NCI-H460 (cell line): ENCODE measurements around the gene COL6A1. TPM values are rescaled to one million over a fixed set of nuclear protein-coding genes. Genes with fewer than 3 reads are reported as not detected.

Experiments used
- DNase-seq: peaks from one replicate; pipeline ENCODE4 v3.0.0-alpha.2; 2016; ENCODE audit warnings: low read depth; ENCODE audit errors: extremely low read depth
- total RNA-seq: library from RNA; depleted of rRNA; stranded (reverse); fragments of >200 nt; shearing (Covaris generic); gene quantifications from 2 replicates; pipeline ENCODE4 v1.2.3, GENCODE V29; 2014

Gene COL6A1
- total RNA-seq, 1 experiment from 2014 or later, result 41.9 TPM

DNA sequence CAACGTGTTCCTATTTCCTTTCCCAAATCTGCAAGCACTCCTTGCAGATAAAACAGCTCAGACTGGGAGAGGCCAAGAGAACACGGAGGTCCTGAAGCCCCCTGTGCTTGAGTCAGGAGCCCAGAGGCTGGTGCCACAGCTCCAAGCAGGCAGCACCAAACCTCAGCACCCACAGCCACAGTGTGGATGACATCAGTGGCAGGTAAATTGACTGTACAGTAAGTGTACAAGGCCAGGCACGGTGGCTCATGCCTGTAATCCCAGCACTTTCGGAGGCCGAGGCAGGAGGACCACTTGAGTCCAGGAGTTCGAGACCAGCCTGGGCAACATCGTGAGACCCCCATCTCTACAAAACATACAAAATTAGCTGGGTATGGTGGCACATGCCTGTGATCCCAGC is 1.9 kb upstream of the COL6A1 start:
- DNase-seq, result no peak

DNA sequence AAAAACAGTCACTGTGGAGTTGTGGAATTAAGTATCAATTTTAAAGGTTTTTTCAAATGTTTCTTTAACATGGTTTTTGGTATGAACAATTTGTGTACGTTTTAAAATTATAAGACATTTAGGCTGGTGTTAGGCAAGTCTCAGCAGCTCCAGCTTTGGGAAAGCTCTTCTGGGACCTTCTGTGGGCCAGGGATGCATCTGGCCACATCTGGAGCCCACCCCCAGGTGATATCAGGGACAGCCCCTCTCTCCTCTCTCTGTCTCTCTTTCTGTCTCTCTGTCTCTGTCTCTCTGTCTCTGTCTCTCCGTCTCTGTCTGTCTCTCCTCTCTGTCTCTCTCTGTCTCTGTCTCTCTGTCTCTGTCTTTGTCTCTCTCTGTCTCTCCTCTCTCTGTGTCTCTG is 1.3 kb upstream of the COL6A1 start:
- no peak for DNase-seq

DNA sequence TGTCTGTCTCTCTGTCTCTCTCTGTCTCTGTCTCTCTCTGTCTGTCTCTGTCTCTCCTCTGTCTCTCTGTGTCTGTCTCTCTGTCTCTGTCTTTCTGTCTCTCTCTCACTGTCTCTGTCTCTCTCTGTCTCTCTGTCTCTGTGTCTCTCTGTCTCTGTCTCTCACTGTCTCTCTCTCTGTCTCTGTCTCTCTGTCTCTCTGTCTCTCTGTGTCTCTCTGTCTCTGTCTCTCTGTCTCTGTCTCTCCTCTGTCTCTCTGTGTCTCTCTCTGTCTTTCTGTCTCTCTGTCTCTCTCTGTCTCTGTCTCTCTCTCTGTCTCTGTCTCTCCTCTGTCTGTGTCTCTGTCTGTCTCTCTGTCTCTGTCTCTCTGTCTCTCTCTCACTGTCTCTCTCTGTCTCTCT is 873 bp upstream of the COL6A1 start:
- DNase-seq, result no peak

- DNase-seq, result no peak
These were observed 655 bp downstream of the COL6A1 start for GRCh38 chr21:45982092-45982757.

DNA sequence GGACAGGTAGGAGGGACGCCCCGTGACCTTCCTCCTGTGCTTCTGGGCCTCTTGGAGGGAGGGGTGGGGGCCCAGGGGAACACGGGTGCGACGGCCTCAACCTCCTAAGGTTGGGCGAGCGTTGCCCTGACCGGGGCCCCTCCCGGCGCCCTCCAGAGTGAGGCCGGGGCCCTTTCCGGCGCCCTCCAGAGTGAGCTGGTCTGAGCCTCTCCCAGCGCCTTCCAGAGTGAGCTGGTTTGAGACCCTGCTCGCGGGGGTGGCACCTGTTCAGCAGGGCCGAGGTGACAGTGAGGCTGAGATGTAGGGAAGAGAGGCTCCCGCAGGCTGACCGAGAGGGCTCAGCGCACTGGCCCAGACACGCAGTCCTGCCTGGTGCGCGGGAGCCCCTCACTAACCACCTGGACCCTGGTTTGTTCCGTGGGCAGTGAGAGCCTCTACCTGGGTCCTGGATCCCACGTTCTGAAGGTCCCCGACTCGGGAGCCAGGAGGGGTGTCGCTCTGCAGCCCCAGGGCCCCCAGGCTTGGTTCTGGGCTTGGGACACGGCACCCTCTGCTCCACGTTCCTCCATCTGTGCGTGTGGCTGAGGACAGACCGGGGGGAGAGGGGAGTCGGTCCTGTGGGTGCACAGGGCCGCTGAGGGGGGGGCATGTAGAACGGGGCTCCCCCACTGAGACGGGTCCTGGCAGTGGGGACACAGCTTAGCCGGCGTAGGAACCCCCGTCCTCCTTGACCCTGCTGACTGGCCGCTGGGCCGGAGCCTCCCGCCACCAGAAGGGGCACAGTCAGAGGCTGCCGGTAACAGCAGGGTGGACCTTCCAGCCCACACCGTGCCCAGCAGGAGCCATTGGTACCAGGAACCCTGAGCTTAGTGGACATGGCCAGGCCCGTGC is 1.4 kb downstream of the COL6A1 start:
- no peak for DNase-seq

DNA sequence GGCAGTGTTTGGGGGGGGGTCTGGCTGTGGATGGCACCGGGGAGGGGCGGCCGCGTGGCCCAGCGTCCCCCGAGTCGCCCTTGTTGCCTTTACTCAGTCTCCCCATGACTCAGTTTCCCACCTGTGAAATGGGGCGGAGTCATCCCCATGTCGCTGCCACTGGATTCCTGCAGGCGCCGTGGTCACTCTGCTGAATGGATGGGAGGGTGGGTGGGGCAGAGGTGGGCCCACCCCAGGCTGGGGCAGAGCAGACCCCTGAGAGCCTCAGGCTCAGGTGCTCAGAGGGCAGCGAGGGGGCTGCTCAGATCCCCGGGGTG is 2.0 kb downstream of the COL6A1 start:
- no peak for DNase-seq

- no peak for DNase-seq
These were observed 2.5 kb downstream of the COL6A1 start for GRCh38 chr21:45983981-45984551.

GRCh38 chr21:45984584-45985095 is 3.1 kb downstream of the COL6A1 start:
- DNase-seq, result no peak

DNA sequence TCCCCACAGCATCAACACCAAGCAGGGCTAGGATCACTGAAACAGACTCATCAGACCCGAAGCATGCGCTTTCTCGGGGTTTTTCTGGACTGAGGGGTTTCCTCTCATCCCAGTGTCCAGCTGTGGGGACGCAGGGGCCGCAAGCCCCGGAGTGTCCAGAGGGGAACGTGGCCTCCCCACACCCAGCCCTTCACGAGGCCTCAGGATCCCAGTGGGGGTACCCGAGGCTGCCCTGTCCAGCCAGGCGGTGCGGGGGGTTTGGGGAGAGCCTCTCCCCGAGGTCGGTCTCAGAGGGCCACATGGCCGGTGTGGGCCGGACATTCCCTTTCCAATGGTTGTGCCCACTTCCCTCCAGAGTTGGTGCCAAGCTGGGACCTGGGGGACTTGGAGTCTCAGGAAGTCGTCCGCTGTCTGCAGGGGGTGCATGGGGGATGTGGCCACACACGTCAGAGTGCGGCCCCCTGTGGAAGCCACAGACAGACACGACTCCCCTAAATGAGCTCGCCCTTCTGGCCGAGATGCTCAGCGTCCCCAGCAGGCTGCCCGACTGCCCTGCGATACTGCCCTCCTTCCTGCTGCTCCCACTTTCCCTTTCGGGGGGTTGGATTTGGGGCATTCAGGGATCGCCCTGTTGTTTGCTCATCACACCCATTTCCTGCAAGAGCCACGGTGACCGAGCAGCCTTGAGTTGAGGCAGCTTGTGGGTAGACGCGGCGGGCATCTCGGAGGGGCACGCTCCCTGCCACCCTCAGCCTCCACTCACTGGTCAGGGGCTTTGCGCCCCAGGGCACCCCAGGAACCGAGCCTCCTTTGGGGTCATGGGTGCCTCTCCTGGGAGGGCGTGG is 4.1 kb downstream of the COL6A1 start:
- DNase-seq, result no peak

DNA sequence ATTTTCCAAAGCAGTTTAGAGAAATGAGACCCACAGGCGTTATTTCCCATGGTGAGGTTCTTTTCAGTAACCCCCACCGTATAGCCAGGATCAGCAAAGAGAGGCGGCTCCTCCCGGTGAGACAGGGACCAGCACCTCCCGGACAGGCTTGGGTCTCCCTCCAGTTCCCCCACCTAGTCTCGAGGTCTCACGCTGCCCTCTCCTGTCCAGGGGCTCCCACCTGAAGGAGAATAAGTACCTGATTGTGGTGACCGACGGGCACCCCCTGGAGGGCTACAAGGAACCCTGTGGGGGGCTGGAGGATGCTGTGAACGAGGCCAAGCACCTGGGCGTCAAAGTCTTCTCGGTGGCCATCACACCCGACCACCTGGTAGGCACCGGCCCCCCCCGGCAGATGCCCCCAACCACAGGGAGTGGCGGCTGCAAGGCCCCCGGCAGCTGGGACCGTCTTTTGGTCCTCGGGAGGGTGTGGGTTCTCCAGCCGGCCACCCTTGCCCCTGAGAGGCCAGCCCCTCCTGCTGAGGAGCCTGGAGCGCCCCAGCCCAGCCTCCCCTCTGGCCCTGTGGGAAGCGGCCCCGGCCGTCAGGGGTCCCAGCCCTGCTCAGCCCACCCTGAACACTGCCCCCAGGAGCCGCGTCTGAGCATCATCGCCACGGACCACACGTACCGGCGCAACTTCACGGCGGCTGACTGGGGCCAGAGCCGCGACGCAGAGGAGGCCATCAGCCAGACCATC is 4.9 kb downstream of the COL6A1 start:
- DNase-seq, result no peak

DNA sequence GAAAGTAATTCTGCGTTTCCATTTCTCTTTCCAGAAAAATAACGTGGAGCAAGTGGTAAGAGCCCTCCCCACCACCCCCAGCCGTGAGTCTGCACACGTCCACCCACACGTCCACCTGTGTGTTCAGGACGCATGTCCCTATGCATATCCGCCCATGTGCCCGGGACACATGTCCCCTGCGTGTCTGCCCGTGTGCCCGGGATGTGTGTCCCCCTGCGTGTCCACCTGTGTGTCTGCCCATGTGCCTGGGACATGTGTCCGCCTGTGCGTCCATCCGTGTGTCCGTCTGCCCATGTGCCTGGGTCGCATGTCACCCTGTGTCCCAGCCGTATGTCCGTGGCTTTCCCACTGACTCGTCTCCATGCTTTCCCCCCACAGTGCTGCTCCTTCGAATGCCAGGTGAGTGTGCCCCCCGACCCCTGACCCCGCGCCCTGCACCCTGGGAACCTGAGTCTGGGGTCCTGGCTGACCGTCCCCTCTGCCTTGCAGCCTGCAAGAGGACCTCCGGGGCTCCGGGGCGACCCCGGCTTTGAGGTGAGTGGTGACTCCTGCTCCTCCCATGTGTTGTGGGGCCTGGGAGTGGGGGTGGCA is 5.6 kb downstream of the COL6A1 start:
- DNase-seq, result no peak

GRCh38 chr21:45988366-45989347 is 7.1 kb downstream of the COL6A1 start:
- DNase-seq, result no peak

- no peak for DNase-seq
These were observed 7.9 kb downstream of the COL6A1 start for GRCh38 chr21:45989355-45990048.

DNA sequence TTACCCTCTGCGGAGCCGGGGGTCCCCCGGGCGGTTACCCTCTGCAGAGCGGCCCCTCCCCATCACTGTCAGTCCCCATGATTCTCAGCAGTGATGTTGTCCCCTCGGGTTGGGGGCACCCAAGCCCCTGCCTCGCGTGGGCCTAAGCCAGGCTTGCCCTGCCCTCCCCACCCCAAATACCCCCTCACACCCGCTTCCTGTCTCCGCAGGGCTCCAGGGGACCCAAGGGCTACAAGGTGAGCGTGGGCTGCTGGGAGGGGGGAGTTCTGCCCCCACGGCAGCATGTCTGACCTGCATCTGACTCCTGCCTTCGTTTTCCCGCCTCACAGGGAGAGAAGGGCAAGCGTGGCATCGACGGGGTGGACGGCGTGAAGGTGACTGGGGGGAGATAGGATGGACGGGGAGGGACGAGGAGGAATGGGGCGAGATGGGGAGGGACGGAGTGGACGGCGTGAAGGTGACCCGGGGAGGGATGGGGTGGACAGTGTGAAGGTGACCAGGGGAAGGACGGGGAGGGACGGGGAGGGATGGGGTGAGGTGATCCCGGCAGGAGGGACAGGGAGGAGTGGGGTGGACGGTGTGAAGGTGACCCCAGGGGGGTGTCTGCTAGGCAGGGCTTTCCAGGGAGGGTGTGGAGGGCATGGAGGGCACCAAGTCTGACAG is 8.6 kb downstream of the COL6A1 start:
- no peak for DNase-seq

DNA sequence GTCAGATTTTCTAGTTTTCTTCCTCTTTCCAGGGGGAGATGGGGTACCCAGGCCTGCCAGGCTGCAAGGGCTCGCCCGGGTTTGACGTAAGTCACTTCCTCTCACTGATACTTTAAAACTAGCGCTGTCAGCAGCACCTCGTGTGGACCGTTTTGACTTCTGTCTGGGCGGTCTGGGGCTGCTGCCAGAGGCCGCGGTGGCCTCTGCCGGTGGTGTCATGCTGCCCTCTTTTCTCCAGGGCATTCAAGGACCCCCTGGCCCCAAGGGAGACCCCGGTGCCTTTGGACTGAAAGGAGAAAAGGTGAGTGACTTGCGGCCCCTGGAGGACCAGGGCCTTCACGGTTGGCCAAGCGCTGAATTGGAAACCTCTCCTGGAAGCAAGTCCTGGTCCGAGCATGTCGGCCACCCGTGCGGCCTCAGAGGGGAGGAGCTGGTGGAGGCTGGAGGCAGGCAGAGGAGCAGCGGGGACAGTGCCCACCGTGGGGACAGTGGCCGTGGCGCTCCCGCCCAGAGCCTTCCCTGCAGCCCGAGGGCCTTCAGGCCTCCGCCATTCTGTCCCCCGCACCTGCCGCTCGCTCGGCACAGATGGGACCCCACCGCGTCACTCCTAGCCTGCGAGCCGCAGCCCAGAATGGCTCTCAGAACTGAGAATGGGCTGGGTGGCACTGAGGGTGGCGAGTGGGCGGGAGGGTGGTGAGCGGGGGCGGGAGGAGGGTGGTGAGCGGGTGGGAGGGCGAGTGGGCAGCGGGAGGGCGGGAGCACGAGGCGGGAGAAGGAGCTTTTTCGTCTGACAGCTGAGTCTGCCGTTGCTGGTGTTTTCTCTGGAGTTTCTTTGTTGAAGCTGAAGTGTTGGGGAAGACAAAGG is 9.4 kb downstream of the COL6A1 start:
- DNase-seq, result no peak

GRCh38 chr21:45991606-45992300 is 10.2 kb downstream of the COL6A1 start:
- DNase-seq, result no peak
